Non-pigmented ciliary epithelial cell (primary cell): ENCODE results near the gene PRKCH.

Source experiments
- DNase-seq: peaks from one replicate; pipeline ENCODE4 v3.0.0-alpha.2; 2010; ENCODE audit warnings: low read depth

Gene PRKCH

GRCh38 chr14:61569812-61570548 lies 248.6 kb downstream of the PRKCH start:
- DNase-seq: no peak

- no peak for DNase-seq
These were observed 249.3 kb downstream of the PRKCH start for GRCh38 chr14:61570549-61571290.

GRCh38 chr14:61571917-61572316 lies 250.5 kb downstream of the PRKCH start:
- DNase-seq: no peak

GRCh38 chr14:61573321-61573720 lies 251.9 kb downstream of the PRKCH start:
- no peak for DNase-seq

GRCh38 chr14:61573748-61574513 lies 252.6 kb downstream of the PRKCH start:
- DNase-seq: no peak

GRCh38 chr14:61574514-61574807 lies 253.1 kb downstream of the PRKCH start:
- no peak for DNase-seq

- DNase-seq: no peak
These were observed 253.7 kb downstream of the PRKCH start for GRCh38 chr14:61575126-61575525.

GRCh38 chr14:61575551-61576150 lies 254.3 kb downstream of the PRKCH start:
- DNase-seq: no peak

GRCh38 chr14:61577506-61577931 lies 256.1 kb downstream of the PRKCH start:
- no peak for DNase-seq

GRCh38 chr14:61578745-61579144 lies 257.4 kb downstream of the PRKCH start:
- DNase-seq: no peak

GRCh38 chr14:61581340-61581739 lies 260.0 kb downstream of the PRKCH start:
- no peak for DNase-seq

- DNase-seq: no peak
These were observed 260.7 kb downstream of the PRKCH start for GRCh38 chr14:61581955-61582615.

- DNase-seq: no peak
These were observed 261.4 kb downstream of the PRKCH start for GRCh38 chr14:61582815-61583214.

GRCh38 chr14:61584331-61584741 lies 263.0 kb downstream of the PRKCH start:
- no peak for DNase-seq

GRCh38 chr14:61585598-61586543 lies 264.5 kb downstream of the PRKCH start:
- DNase-seq: no peak

- DNase-seq: no peak
These were observed 265.2 kb downstream of the PRKCH start for GRCh38 chr14:61586544-61587055.

- no peak for DNase-seq
These were observed 265.8 kb downstream of the PRKCH start for GRCh38 chr14:61587081-61587713.

- DNase-seq: no peak
These were observed 267.1 kb downstream of the PRKCH start for GRCh38 chr14:61588419-61588901.

- DNase-seq: no peak
These were observed 268.6 kb downstream of the PRKCH start for GRCh38 chr14:61589691-61590581.
